Fibroblast of the aortic adventitia (primary cell): ENCODE results near the gene C1orf116. TPM values are rescaled to one million over a fixed set of nuclear protein-coding genes. Genes with fewer than 3 reads are reported as not detected.

ENCODE experiments used
- DNase-seq: peaks from one replicate; pipeline ENCODE4 v3.0.0-alpha.2; 2010; ENCODE audit warnings: low read depth
- H3K4me3 ChIP-seq: 2 replicates; pipeline ENCODE4 v1.5.1; 2011; ENCODE audit warnings: low read depth, mild to moderate bottlenecking, control low read depth, low read length, moderate library complexity
- total RNA-seq: library from RNA; depleted of rRNA; stranded (reverse); fragments of >200 nt; gene quantifications from 2 replicates; pipeline ENCODE4 v1.2.3, GENCODE V29; 2012; ENCODE audit warnings: low replicate concordance
- TF ChIP-seq, protein P1 (sequence below): IDR thresholded peaks from 2 replicates; pipeline ENCODE4 v1.5.1; 2011; ENCODE audit warnings: mild to moderate bottlenecking, low read length, control low read depth, inconsistent platforms; ENCODE audit not compliant: insufficient read depth

C1orf116 gene
- total RNA-seq, 1 donor: under 0.01 TPM

DNA sequence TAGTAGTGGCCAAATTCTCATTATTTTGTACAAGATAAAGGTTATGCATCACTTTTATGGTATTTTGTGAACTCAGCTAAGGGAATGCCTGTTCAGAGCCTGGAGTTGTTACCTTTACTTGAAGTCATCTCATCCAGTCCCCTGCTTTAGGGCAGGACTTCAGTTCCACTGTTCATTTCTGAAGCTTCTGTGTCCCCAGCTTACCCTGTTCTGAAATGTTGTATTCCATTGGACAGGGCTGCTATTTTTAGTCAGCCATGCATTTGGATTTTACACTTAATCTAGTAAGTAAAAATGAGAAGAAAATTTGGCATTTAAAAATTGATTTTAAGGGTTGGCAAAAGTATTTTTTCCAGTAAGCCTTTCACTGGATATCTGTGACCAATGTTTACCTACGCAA lies 44.5 kb upstream of the C1orf116 start:
- no peak for DNase-seq
- TF ChIP-seq, protein P1, sequence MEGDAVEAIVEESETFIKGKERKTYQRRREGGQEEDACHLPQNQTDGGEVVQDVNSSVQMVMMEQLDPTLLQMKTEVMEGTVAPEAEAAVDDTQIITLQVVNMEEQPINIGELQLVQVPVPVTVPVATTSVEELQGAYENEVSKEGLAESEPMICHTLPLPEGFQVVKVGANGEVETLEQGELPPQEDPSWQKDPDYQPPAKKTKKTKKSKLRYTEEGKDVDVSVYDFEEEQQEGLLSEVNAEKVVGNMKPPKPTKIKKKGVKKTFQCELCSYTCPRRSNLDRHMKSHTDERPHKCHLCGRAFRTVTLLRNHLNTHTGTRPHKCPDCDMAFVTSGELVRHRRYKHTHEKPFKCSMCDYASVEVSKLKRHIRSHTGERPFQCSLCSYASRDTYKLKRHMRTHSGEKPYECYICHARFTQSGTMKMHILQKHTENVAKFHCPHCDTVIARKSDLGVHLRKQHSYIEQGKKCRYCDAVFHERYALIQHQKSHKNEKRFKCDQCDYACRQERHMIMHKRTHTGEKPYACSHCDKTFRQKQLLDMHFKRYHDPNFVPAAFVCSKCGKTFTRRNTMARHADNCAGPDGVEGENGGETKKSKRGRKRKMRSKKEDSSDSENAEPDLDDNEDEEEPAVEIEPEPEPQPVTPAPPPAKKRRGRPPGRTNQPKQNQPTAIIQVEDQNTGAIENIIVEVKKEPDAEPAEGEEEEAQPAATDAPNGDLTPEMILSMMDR: no peak
- H3K4me3 ChIP-seq: no peak overlapping the region

DNA sequence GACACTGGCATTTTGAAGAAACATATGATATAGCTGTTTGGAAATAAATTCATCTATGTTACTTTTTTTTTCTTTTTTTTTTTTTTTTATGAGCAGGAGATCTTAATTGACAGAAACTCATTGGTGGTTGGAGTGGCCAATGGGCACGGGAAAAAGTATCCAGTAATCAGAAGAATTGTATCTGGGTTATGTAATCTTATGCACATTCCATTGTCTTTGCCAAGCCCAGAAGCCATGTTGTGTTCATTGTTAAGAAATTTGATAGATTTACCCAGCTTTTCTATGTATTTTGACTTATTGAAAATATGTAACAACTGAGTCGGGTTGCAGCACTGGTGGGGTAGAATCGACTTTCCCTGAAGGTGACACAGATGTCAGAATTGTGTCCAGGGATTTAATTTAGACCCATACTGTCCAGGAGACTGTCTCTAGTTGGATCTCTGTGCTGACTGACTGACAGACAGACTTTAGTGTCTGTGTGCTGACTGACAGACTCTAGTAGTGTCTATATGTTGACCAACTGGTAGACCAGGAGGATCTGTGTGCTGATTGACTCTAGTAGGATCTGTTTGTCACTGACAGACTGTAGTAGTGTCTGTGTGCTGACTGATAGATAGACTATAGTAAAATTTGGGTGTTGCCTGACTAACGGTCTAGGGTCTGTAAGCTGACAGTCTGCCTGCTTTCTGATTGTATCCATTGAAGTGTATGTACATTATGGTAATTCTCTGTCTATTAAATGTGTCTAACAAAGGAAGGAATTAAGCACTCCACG lies 43.8 kb upstream of the C1orf116 start:
- TF ChIP-seq, protein P1: no peak
- peak; percentile 60 for DNase-seq
- H3K4me3 ChIP-seq: no peak overlapping the region

DNA sequence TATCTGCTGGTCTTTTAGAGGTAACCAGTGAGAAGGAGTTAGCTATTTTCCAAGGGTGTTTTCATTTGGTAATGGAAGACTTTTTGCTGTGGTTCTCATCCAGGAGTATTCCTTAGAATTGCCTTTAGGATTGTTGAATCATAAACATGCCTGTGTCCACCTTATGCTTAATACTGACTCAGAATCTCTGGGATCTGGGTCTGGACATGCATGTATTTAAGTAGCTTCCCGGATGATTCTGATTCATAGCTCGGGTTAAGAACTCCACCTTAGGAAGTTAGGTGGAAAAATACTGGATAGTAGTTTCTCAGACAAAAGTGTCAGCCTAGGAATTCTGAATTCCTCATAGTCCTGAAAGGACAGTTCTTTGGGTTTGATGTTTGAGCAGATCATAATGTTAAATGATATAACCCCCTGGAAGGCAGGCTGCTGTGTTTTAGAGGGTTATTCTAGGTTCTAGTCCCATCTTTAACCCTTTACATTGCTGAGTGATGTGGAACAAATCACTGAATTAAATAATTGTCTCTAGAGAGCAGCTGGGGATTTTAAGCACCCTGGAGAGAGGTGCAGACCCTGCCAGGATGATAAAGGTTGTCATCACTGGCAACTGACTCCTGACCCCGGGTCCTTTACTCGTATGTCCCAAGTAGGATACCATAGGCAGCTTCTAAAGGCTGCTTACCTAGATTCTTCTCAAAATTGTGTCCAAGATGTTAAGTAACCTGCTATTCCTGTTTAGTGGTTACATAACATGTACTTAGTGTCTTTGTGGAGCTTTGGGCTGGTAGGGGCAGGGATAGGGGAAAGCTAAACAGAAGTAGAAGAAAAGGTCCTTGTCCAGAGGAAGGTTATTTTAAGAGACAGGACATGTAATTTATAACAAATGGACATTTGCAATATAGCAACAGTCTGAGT lies 41.6 kb upstream of the C1orf116 start:
- DNase-seq: no peak
- no peak overlapping the region for H3K4me3 ChIP-seq
- TF ChIP-seq, protein P1: no peak

DNA sequence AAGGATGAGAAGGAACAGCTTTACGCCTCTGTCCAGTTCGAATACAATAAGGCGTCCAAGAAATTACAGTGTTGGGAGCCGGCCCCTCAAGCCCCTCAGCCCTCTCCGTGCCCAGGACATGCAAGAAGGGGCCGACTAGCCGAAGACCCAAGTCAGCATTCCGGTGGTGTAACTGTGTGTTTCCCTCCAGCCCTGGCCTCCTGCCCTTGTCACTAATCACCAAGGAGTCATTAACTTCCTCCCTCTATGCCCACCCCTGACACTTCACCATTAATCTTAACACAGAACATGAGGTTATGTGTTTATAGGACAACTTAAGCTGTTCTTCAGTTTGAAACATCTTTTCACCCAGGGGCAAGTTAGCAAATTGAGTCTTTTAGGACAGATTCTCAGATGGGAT lies 39.7 kb upstream of the C1orf116 start:
- TF ChIP-seq, protein P1: no peak
- DNase-seq: no peak
- no peak overlapping the region for H3K4me3 ChIP-seq

DNA sequence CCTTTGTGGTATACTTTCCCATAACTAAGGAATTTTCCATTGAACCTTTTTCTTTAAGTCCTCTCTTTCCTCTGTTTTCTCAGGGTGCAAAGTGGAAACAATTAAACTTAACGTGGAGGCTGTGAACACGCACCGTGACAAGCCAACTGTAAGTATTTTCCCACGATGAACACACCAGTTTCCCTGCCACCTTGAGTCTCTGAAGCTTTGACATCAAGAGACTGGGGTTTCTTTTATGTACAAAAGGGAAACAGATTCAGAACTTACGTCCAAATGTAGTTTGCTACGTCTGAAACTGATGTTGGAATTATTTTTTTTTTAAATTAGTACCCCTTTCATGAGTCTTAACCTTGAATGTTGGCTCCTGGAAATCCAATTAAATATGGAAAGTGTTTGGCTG lies 38.9 kb upstream of the C1orf116 start:
- TF ChIP-seq, protein P1: no peak
- no peak overlapping the region for H3K4me3 ChIP-seq
- DNase-seq: no peak

DNA sequence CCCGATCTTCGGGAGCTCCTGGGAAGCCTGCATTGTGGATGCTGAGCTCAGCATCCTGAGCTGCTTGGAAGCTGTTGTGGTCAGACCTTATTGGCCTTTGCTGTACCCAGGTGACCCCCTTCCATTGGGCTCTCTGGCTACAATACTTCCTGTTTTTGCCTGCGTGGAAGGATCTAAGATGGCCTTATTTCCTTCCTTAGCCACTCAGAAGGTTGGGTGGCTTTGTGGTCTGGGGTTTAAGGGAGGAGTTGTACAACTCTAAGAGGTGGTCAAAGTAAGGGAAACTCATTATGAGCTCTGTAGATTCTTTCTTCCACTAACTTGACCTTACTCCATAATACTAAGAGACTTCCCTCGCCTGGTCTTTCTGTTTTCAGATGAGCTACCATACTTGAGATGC lies 38.3 kb upstream of the C1orf116 start:
- H3K4me3 ChIP-seq: no peak overlapping the region
- no peak for DNase-seq
- TF ChIP-seq, protein P1: no peak
